Panc1 (cell line): ENCODE measurements around the gene TICAM2. TPM values are rescaled to one million over a fixed set of nuclear protein-coding genes. Genes with fewer than 3 reads are reported as not detected.
A peak's percentile ranks its signal among the peaks of the same experiment; 100 is the strongest.

Source experiments
- ATAC-seq: fragments of 200-7000 bp; cut with Tn5 transposase; 2 replicates; pipeline ENCODE4 v1.9.1; 2020; ENCODE audit warnings: mild to moderate bottlenecking, moderate library complexity
- BruUV-seq: library from RNA; stranded (reverse); fragments of 400-500 nt; replicated peaks from 2 replicates; lab custom pipeline; 2021; lab: Mats Ljungman, UMichigan
- CTCF ChIA-PET: fragments of 300-600 bp; sonication (Branson Sonifier 250); formaldehyde crosslinking; loops from one replicate; lab custom pipeline; 2022; ENCODE audit warnings: antibody characterized with exemption; lab: Charles Lee
- POLR2A ChIA-PET: fragments of 300-600 bp; sonication (Branson Sonifier 250); formaldehyde crosslinking; loops from one replicate; lab custom pipeline; 2022; ENCODE audit warnings: antibody characterized with exemption; lab: Charles Lee
- DNase-seq: peaks from one replicate; pipeline ENCODE4 v3.0.0-alpha.2; 2010; ENCODE audit warnings: low read depth, low spot score
- H3K27ac ChIP-seq: 2 replicates; pipeline ENCODE4 v1.5.1; 2011; ENCODE audit warnings: mild to moderate bottlenecking, low read length, inconsistent platforms
- H3K27me3 ChIP-seq: fragments of 200-500 bp; sonication (Bioruptor generic); 2 replicates; pipeline ENCODE4 v1.6.0; 2014; ENCODE audit warnings: low read length, inconsistent platforms; ENCODE audit not compliant: control insufficient read depth, insufficient read depth
- H3K36me3 ChIP-seq: fragments of 200-500 bp; sonication (Bioruptor generic); 2 replicates; pipeline ENCODE4 v1.5.1; 2014; ENCODE audit warnings: inconsistent platforms, mild to moderate bottlenecking, low read length, moderate library complexity; ENCODE audit not compliant: control insufficient read depth, insufficient read depth
- H3K4me1 ChIP-seq: 2 replicates; pipeline ENCODE4 v1.5.1; 2011; ENCODE audit warnings: inconsistent platforms, mild to moderate bottlenecking, low read length, moderate library complexity; ENCODE audit not compliant: control insufficient read depth, insufficient read depth
- H3K4me3 ChIP-seq, 2 experiments: 2 replicates each; pipeline ENCODE4 v1.5.1; 2011 to 2012; ENCODE audit warnings: low read depth in 2 of 2, low read length in 2 of 2, mild to moderate bottlenecking in 2 of 2, inconsistent platforms in 1 of 2, moderate library complexity in 1 of 2
- H3K9me3 ChIP-seq: fragments of 200-500 bp; sonication (Bioruptor generic); 2 replicates; pipeline ENCODE4 v1.5.1; 2014; ENCODE audit warnings: low read depth, mild to moderate bottlenecking, inconsistent platforms, low read length, moderate library complexity; ENCODE audit not compliant: control insufficient read depth, insufficient read depth
- CTCF ChIP-seq: fragments of 450-650 bp; IDR thresholded peaks from 2 replicates; pipeline ENCODE4 v1.5.1; 2017; ENCODE audit warnings: mild to moderate bottlenecking
- POLR2AphosphoS5 ChIP-seq: IDR thresholded peaks from 2 replicates; pipeline ENCODE4 v1.6.1; 2012; ENCODE audit warnings: mild to moderate bottlenecking, low read depth, low read length, moderate library complexity
- SIN3A ChIP-seq: IDR thresholded peaks from 2 replicates; pipeline ENCODE4 v1.6.1; 2012; ENCODE audit warnings: low read depth, mild to moderate bottlenecking, low read length, moderate library complexity, borderline replicate concordance; ENCODE audit not compliant: insufficient read depth
- TCF7L2 ChIP-seq: IDR thresholded peaks from 2 replicates; pipeline ENCODE4 v1.6.1; 2011; ENCODE audit warnings: mild to moderate bottlenecking, low read depth, low read length, inconsistent platforms
- in situ Hi-C: cut with HindIII; loops from 2 replicates; pipeline ENCODE4 v1.10.0; 2016; ENCODE audit warnings: low sequenced_read_pairs, low pct_unique_long_range_greater_than_20kb
- intact Hi-C: fragments of 100-400 bp; cut with micrococcal nuclease; formaldehyde crosslinking; loops from one replicate; pipeline ENCODE4 v1.10.0; 2022; ENCODE audit not compliant: unreplicated experiment
- total RNA-seq: library from RNA; stranded (reverse); gene quantifications from one replicate; pipeline ENCODE4 v1.2.1, GENCODE V29; 2021; ENCODE audit not compliant: unreplicated experiment
- TF ChIP-seq, protein P1 (sequence below), 2 experiments: IDR thresholded peaks; 2 replicates each; pipeline ENCODE4 v1.6.1; 2011 to 2012; ENCODE audit warnings: low read depth in 2 of 2, control low read depth in 1 of 2, low read length in 1 of 2, mild to moderate bottlenecking in 1 of 2, moderate library complexity in 1 of 2; ENCODE audit not compliant: insufficient read depth in 1 of 2

The TICAM2 gene
- total RNA-seq, 1 experiment from 2014 or later: 1.6 TPM

- TF ChIP-seq POLR2AphosphoS5 (no peak), CTCF (no peak), SIN3A (no peak), TCF7L2 (no peak)
- TF ChIP-seq, protein P1, sequence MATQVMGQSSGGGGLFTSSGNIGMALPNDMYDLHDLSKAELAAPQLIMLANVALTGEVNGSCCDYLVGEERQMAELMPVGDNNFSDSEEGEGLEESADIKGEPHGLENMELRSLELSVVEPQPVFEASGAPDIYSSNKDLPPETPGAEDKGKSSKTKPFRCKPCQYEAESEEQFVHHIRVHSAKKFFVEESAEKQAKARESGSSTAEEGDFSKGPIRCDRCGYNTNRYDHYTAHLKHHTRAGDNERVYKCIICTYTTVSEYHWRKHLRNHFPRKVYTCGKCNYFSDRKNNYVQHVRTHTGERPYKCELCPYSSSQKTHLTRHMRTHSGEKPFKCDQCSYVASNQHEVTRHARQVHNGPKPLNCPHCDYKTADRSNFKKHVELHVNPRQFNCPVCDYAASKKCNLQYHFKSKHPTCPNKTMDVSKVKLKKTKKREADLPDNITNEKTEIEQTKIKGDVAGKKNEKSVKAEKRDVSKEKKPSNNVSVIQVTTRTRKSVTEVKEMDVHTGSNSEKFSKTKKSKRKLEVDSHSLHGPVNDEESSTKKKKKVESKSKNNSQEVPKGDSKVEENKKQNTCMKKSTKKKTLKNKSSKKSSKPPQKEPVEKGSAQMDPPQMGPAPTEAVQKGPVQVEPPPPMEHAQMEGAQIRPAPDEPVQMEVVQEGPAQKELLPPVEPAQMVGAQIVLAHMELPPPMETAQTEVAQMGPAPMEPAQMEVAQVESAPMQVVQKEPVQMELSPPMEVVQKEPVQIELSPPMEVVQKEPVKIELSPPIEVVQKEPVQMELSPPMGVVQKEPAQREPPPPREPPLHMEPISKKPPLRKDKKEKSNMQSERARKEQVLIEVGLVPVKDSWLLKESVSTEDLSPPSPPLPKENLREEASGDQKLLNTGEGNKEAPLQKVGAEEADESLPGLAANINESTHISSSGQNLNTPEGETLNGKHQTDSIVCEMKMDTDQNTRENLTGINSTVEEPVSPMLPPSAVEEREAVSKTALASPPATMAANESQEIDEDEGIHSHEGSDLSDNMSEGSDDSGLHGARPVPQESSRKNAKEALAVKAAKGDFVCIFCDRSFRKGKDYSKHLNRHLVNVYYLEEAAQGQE (IDR thresholded peaks at IDR 0.05; ENCODE audit: insufficient read depth in 1 of 2, low read depth in 2 of 2, low read length in 1 of 2): no peak
- H3K4me3 ChIP-seq: no peak overlapping the region
- H3K27me3 ChIP-seq: no peaks in the 10 kb centered on the region
- peaks cover 4% of the 10 kb centered on the region; the same call in 1 of the 2 replicates for H3K4me1 ChIP-seq
- ChIA-PET POLR2A (no interaction called here), CTCF (no interaction called here)
- peaks cover 4% of the 10 kb centered on the region; the same call in 1 of the 2 replicates for H3K9me3 ChIP-seq
- H3K36me3 ChIP-seq: no peaks in the 10 kb centered on the region; the same call in 1 of the 2 replicates
- intact Hi-C loops: no loop called here
- BruUV-seq: no TSS peak
- H3K27ac ChIP-seq: no peak overlapping the region
- DNase-seq: no peak
- ATAC-seq: no peak
- in situ Hi-C loops: no loop called here
Measured at GRCh38 chr5:115548683-115549082, 53.6 kb downstream of the TICAM2 start.

- no TSS peak for BruUV-seq
- TF ChIP-seq CTCF (no peak), POLR2AphosphoS5 (no peak), TCF7L2 (0 out of 2 replicates have a peak, but pooled peaks have one; percentile 3)
- Histone ChIP-seq H3K27ac (peak overlapping the region; percentile 76), H3K4me3 (peak overlapping the region; percentile 32 to 69), H3K4me1 (peaks cover 22% of the 10 kb centered on the region), H3K27me3 (no peaks in the 10 kb centered on the region), H3K36me3 (peaks cover 13% of the 10 kb centered on the region), H3K9me3 (peaks cover 4% of the 10 kb centered on the region; the same call in 1 of the 2 replicates)
- DNase-seq: no peak
- POLR2A ChIA-PET: interaction anchor here (1.1 kb wide), 1 partner anchor 13 kb away, joined by 3 read pairs; no protein-coding TSS in a partner anchor
- intact Hi-C loops: no loop called here
- in situ Hi-C loops: no loop called here
- CTCF ChIA-PET: no interaction called here
- ATAC-seq: no peak; the same call in 1 of the 2 replicates
Measured at GRCh38 chr5:115545351-115545882, 56.9 kb downstream of the TICAM2 start.
